SW 1271 (cell line): ENCODE data around the gene AMN.
A peak's percentile ranks its signal among the peaks of the same experiment; 100 is the strongest.

Experiments
- DNase-seq, 2 experiments: peaks; one replicate each; lab custom pipeline; 2025; lab: John Stamatoyannopoulos, UW

Gene AMN

DNA sequence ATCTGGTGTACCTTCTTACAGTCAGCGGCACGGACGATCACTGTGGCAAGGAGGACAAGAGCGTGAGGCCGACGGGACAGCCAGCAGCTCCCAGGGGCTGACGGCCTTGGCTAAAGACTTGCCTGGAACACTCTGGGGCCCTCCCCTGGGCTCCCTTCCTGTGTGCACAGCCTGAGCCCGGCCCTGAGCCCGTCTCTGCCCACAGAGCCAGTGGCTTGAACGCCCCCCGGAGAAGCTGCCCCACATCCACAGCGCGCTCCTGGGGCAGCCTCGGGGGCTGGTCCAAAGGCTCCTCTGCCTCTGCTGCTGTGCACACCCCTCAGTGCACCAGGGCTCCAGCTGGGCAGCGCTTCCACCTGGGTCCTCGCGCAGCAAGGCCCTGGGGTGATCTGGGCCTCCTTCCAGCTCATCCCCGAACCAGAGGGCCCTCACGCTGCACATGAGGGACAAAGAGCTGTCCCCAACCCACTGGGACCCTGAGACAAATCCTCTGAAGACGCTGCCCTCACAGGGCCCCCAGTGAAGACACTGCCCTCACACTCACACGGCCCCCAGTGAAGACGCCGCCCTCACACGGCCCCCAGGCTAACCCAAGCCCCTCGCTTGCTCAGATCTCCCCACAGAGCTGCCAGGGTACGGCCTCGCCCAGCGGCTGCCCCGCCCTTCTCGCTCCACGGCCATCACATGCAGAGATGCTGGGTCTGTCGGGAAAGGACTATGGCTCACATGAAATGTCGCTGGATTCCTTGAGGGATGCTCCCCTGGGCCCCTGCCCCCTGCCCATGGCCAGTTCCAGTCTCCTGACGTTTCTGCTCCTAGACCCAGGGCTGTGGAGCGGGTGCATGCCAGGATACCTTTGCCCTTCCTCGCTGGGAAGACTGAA is 22.2 kb downstream of the AMN start:
- DNase-seq = no peak

DNA sequence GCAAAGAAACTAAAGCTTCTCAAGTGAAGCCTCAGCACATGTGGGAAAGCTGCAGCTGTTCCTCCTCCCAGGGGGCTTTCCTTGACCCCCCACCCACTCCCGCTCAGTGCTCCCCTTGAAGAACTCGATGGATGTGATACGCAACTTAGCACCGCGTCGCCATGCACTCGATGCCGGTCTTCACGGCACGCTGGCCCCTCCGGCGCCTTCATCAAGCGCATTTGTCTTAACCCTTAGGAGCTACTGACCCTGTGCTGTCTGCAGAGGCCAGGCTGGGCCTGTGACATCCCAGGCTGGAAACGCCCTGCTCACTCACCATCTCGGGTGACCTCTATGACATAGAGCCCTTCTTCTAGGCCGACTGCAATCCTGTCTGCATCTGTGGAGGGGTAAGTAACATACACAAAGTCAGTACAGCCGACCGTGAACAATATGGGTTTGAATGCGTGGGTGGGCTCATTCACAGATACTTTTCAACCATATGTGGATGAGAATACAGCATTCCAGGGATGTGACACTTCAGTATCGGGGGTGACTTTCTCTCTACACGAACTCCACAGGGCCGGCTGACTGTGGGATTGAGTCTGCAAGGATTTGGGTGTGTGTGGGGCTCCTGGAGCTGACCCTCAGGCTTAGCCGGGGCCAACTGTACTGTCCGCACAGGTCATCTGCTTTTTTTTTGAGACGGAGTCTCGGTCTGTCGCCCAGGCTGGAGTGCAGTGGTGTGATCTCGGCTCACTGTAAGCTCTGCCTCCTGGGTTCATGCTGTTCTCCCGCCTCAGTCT is 23.1 kb downstream of the AMN start:
- DNase-seq = no peak

DNA sequence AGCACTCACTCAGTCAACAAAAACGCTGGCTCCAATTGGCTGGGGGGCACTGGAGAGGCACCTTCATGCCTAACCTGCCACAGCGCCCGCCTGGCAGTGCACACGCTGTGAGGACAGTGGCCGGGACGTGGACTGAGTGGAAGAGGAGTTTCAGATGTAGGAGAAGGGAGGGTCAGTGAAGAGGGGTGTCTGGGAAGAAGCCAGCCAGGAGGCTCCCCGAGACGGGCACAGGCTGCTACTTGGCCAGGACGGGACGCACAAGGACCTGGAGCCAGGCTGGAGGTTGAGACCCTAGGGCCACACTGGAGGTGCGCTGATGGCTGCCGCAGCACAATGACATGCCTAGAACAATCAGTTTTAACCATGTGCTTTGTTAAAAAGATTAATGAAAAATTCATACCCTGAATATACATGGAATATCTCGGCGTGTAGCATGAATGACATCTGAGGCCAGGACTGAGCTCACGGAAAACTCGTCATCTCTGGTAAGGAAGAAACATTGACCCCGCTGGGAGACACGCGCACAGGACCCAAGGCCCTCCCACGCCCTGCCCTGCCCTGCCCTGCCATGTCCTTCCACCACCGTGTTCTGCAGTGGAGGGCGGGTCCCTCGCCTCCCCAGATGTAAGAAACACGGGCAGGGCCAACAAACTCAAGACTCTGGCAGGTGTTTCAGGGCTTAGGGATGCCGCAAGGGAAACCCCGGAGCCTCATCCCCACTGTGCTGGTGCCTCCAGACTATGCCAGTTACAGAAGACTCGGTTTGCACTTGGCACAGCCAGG is 25.0 kb downstream of the AMN start:
- DNase-seq = no peak

DNA sequence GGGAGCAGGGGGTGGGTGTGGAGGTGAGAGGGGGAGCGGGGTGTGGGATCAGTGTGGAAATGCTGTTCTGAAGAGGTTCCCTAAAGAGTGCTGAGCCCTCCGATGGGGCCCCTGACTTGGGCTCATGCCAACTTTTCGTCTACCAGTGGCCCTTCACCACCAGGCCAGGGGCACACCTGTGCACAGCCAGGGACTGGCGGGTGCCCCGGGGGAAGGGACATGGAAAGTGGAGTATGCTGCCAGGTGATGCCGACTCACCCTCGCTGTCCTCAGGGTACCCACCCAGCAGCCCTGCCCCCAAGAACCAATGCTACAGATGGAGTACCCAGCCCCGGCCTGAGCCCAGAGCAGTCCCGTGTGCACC is 26.2 kb downstream of the AMN start:
- no peak for DNase-seq

DNA sequence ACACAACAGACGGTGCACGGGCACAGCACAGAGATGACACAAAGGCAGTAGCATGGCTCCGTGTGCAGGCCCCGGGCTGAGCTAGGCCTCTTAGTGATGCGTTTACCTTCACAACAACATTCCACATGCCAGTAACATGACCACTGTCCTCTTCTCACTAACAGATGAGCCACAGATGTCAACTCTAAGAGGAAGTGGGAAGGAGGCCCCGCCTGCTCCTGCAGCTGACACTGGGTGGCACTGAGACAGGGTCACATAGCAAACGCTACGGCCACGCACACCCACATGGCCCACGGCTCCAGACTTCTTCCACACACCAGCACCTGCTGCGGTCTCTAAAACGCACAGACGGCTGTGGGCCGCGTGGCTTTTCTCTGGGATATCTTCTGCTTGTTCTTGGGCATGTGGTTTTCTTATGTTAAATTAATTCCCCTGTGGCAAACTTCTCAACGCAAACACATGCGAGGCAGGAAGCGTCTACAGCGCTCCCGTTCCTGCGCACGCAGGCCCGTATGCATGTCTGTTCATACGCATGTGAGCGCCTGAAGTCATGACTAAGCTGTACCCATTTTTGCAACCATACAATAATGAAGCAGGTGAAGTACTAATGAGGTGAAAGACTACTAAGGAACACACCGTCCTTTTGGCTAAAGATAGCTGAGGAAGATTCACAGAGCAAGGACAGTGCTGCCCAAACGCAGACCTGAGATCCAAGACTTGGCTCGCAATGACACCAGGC is 26.8 kb downstream of the AMN start:
- DNase-seq = peak in 1 of 2 experiments; percentile 18

DNA sequence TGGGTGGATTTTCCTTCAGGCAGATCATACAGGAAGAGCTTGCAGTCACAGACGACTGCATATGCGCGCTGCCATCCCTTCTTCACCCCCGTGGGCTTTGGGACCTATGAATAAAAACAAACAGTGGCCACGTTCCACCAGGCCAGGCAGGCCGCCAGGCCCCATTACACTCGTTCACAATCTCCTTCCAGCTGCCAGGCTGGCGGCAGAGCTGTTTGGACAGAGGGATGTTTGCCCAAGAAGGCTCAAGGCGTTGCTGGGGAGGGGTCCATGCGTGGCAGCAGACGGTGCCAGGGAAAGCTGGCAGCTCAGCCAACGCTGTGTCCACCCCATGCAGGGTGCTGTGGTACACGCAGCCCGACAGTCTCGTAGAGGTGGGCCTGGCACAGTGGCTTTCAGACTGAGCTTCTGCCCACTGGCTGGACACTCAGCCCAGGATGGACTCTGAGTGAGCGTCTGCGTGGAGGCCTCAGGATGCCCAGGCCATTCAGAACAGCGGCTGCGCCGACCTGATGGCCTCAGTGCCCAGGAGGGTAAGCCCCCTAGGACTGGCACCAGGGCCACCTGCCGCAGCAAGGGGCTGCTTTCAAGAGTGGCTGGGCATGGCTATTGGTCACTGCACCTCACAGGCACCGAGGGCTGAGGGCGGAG is 27.5 kb downstream of the AMN start:
- DNase-seq = no peak

DNA sequence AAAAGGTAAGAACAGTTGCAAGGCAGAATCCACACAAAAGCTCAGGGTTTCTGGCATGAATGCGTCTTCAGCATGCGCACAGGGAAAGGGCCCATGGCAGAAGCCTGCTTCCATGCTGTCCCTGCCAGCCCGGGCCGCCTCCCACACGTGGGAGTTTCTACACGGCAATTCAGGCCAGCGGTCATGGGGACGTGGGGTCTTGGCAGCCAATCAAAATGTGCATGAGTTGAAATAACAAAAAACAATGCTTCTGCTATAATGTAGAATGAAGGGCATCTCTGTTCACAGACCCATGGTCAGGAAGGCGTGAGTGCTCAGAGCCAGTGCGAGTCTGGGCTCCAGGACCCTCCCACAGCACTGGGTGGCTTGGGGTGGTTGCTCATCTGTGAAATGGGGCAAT is 28.6 kb downstream of the AMN start:
- DNase-seq = no peak

DNA sequence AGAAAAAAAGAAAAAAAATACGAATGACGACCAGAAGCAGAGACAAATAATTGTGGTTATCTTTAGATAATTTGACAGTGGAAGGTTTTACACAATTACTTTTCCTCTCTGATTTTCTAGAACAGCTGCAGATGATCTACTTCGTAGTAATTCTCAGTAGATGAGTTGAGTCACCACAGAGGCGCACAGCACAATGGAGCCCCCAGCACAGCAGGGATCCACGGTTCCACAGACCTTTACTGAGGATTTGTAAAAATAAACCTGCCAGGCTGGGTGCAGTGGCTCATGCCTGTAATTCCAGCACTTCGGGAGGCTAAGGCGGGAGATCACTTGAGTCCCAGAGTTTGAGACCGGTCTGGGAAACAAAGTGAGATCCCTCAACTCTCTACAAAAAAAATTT is 29.3 kb downstream of the AMN start:
- no peak for DNase-seq

DNA sequence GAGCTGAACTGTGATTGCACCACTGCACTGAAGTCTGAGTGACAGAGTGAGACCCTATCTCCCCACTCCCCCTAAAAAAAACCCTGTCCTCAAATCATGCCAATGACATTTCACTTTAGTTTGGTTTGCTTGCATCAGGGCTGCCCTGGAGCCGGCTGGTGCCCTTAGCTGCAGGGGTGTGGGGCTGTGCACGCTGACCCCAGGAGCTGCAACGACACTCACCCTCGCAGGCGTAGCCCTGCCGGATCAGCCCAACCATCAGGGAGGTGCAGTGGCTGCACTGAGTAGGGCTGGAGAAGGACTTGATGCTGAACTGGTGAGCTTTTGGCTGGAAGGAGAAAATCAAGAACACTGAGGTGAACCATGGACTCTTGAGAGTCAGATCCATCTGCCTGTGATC is 29.8 kb downstream of the AMN start:
- no peak for DNase-seq

DNA sequence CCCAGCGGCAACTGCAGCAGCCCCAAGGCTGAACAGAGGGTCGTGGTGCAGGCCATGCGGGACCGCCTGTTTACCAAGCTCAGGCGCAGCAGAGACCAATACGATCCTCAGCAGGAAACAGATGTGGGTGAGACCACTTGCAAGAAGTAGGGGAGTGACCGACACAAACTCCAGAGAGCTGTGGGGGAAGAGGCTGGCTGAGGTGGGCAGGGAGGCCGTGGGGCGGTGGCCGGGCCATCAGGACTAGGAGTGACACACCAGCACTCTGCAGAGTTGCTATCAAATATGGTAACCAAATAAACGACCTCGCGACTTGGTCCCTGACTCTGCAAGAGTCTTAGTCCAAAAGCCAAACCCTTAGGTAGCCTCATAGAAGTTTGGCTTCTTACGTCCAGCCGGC is 30.6 kb downstream of the AMN start:
- no peak for DNase-seq

DNA sequence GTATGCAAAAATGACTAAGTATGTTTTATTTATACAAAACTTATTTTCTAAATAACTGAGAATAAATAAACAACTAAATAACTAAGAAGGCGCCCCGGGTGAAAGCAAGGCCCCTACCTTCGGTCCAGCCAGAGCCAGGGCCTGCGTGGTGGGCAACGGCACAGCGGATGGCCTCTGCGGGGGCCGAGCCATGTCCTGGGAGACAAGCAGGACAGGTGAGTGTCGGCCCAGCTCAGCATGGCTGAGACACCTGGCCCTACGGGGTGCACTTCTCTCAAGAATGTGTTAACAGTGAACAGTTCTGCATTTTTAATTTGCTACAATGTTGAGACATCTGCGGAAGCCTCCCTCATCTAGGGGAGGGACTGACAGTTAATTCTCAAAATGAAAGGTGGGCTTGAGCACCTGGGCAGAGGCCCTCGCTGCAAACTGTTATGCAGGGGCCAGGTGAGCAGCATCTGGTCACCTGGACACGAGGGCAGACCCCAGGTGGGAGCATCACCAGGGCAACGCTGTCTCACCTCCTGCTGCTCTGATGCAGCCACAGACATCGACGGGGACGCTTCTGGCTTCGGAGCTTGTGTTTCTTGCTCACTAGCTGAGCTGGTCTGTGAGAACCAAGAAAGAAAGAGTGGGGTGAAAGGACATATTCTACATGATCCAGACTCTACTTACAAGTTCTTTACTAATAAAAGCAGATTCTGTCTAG is 31.8 kb downstream of the AMN start:
- DNase-seq = no peak

DNA sequence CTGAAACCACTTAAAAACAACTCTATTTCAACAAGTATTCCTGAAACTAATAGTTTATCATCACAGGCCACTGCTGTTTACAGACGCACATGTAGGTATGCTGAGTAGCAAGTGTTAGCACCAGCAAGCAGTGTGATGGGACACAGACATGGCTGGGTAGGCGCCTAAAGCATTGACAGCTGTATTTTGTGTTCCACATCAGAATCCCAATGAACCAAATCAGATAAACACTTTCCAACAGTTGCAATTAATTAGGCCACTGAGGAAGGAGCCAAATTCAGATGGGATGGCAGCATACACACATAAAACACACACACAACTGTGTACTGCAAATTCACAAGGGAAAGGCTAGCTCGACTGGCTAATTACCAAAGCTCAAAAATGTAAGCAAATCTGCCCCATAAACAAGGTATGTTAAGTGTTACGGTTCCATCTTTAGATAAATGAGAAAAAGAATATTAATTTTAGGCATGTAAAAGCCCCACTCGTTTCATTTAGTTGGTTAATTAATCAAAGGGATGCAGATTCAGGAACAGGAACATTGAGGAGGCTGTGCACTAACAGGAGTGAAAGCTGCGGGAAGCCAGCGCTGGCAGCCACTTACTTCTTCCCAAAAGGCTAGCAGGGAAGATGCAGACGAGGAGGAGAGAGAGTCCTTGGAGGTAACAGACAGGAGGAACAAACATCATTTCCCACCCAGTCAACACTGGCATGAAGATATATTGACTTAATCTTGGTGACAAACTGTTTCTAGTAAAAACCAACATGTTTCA is 33.4 kb downstream of the AMN start:
- no peak for DNase-seq

DNA sequence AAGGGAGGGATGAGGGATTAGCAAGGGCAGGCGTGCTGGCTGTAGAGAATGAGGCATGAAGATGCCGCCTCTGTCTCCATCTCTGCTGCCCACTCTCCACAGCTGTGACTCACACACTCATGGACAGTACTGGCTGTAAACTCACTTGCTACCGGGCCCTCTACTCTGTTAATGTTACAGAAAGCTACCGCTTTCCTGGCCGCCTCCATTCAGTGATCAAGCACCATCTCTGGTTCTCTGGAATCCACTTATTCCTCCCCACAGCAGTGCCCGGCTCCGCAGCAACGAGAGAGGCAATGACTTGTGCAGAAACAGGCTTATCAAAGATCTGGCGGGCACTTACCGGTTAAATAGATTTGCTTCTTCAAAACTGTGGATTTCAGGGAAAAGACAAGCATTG is 34.8 kb downstream of the AMN start:
- DNase-seq = no peak

DNA sequence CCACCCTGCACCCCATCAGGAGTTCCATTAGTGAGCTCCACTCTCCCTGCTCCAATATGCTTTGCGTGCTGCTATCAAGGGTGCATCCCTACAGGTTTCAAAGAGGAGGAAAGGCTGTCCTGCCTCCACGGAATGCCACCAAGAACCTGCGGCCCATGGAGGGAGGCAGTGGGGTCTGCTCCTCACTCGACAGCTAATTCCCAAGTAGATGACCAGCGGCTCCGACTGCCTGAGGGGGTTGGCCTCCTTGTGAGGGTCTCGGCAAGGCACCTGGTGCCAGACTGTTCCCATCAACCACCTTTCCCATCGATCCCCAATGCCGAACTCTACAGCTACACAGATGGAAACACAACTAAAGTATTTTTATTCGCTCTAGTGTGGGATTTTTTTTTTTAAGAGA is 36.0 kb downstream of the AMN start:
- no peak for DNase-seq

DNA sequence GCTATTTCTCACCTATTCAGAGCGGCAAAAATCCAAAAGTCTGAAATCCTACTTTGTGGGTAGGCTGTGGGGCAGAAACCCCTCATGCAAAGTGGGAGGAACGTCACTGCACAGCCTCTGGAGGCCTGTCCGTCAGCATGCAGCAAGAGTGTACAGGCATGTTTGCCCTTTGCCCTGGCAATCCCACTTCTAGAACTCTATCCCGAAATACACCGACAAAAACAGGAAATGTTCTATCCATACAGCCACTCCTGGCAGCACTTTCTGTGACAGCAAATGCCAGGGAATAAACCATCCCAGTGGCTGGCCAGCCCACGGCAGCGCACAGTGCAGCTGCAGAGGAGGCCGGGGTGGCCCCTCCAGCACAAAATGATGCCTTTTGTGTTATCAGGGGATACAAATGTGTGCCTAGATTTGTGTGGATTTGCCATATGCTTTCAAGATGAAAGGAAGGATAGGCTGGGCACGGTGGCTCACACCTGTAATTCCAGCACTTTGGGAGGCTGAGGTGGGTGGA is 39.7 kb downstream of the AMN start:
- DNase-seq = no peak

DNA sequence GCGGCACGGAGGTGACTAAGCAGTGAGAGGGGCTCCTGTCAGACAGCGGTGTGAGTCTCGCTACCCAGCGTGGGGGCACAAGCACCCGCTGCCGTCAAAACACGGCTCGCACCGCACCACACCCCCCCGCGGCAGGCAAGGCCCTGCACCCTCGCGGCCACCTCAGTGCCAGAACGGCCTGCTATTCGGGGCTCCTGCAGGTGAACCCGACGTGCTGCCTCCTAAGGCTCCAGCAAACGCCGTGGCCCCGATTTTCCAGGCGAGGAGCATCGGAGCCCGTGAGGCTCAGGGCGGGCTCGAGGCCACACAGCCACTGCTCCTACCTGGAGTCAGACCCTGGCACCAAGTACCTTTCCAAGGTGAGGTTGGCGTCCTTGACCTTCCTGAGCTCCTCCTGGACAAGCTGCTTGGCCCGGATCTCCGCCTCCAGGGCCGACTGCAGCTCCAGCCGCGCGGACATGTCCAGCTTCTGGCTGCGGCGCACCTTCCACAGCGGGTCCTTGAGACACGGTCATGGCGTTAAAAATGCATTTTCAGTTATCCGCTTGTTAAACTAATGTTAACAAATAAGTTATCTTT is 41.8 kb downstream of the AMN start:
- DNase-seq = no peak

DNA sequence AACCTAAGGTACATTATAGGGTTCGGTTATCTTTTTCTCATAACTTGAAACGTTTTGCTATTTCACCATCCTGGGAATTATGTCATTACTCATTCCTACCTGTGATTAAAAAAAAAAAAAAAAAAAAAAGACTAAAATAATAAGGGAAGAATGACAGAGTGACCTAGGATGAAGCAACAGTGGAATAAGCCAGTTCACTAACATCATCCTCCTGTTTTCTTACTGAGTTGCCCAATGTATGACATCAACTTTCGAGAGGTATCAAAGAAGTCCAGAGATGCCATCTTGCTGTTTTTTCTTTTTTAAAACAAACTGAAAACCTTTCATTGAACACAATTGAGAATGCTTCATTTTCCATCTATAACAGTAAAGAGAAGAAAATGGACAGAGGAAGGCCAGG is 42.8 kb downstream of the AMN start:
- DNase-seq = no peak

DNA sequence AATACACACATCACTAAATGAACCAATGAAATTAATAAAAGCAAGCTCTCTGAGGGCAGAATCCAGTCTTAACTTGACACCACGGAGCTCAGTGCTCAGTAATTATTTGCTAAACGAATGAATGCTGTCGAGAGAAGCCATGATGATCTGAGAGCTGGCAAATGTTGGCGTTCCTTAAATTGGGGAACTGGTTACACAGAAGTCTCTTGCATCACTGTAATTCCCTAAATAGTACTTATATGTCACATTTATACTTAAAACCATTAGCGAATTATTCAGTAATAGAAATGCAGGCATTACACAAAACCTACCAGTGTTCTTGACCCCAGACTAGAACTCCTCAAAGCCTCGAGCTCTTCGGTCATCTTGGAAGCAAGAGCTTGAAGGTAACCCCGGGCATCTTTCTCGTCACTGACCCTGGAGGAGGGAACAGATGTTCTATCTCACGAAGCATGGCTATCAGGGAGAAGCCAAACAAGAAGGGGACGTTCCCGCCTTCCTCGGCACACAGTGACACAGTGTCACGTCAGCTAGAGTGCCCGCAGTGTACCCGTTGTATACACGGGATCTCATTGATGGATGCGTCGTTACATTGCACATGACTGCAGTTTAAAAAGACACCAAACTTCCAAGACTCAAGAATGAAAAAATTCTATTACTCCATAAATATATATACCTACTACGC is 43.6 kb downstream of the AMN start:
- DNase-seq = no peak
